ENCODE data around the gene GALNT14.

- TF ChIP-seq CTCF (IDR thresholded peaks at IDR 0.05): no peak
- TF ChIP-seq POLR2AphosphoS5 (IDR thresholded peaks at IDR 0.05): no peak
Measured at GRCh38 chr2:30974554-30974953, 163.7 kb downstream of the GALNT14 start.

All from gastroesophageal sphincter (tissue), 3 donors.